ENCODE data around the gene SUGCT.

The SUGCT gene

GRCh38 chr7:40889539-40889938 lies 754.7 kb downstream of the SUGCT start:
- DNase-seq: no peak

- no peak for DNase-seq
Measured at GRCh38 chr7:40890088-40890692, 755.4 kb downstream of the SUGCT start.

- no peak for DNase-seq
Measured at GRCh38 chr7:40891232-40891631, 756.4 kb downstream of the SUGCT start.

GRCh38 chr7:40899151-40899550 lies 764.3 kb downstream of the SUGCT start:
- no peak for DNase-seq

GRCh38 chr7:40899636-40900507 lies 765.1 kb downstream of the SUGCT start:
- no peak for DNase-seq

GRCh38 chr7:40903872-40904271 lies 769.1 kb downstream of the SUGCT start:
- DNase-seq: no peak

GRCh38 chr7:40907286-40907685 lies 772.5 kb downstream of the SUGCT start:
- no peak for DNase-seq

- DNase-seq: no peak
Measured at GRCh38 chr7:40909346-40909980, 774.7 kb downstream of the SUGCT start.

Measured in Kasumi-1 (cell line).